Astrocyte (in vitro differentiated cells and primary cell): ENCODE data around the gene TMEM63B. TPM values are rescaled to one million over a fixed set of nuclear protein-coding genes. Genes with fewer than 3 reads are reported as not detected.
"Not testable (repeated sequence)": the region's sequence is repeated elsewhere in the genome, so short reads cannot be mapped to it uniquely, and the experiment has no call there.

Experiments used
- DNase-seq: peaks from one replicate; pipeline ENCODE4 v3.0.0-alpha.2; 2010; ENCODE audit warnings: low read depth
- FAIRE-seq: peaks from 2 replicates; lab custom pipeline; 2011; peaks lifted over from hg19 to GRCh38; lab: Jason Lieb, UNC
- H2AFZ ChIP-seq: 2 replicates; pipeline ENCODE4 v1.6.0; 2012; ENCODE audit warnings: low read depth, low read length, inconsistent platforms
- H3K27ac ChIP-seq: 2 replicates; pipeline ENCODE4 v1.5.1; 2011; ENCODE audit warnings: low read depth, low read length, inconsistent platforms
- H3K27me3 ChIP-seq: 2 replicates; pipeline ENCODE4 v1.6.0; 2011; ENCODE audit warnings: low read length, inconsistent platforms; ENCODE audit not compliant: insufficient read depth
- H3K36me3 ChIP-seq: 2 replicates; pipeline ENCODE4 v1.5.1; 2011; ENCODE audit warnings: low read length, inconsistent platforms; ENCODE audit not compliant: insufficient read depth
- H3K4me1 ChIP-seq: 2 replicates; pipeline ENCODE4 v1.5.1; 2011; ENCODE audit warnings: low read length, inconsistent platforms; ENCODE audit not compliant: insufficient read depth
- H3K4me2 ChIP-seq: 2 replicates; pipeline ENCODE4 v1.6.0; 2012; ENCODE audit warnings: low read length, inconsistent platforms
- H3K4me3 ChIP-seq: 2 replicates; pipeline ENCODE4 v1.5.1; 2011; ENCODE audit warnings: low read depth, mild to moderate bottlenecking, low read length, inconsistent platforms; ENCODE audit not compliant: insufficient read depth
- H3K79me2 ChIP-seq: 2 replicates; pipeline ENCODE4 v1.6.0; 2012; ENCODE audit warnings: mild to moderate bottlenecking, low read length, inconsistent platforms; ENCODE audit not compliant: insufficient read depth
- H3K9ac ChIP-seq: 2 replicates; pipeline ENCODE4 v1.6.0; 2012; ENCODE audit warnings: mild to moderate bottlenecking, low read length, inconsistent platforms
- H3K9me3 ChIP-seq: 2 replicates; pipeline ENCODE4 v1.5.1; 2012; ENCODE audit warnings: low read depth, mild to moderate bottlenecking, low read length, inconsistent platforms; ENCODE audit not compliant: insufficient read depth
- H4K20me1 ChIP-seq: 2 replicates; pipeline ENCODE4 v1.6.0; 2012; ENCODE audit warnings: low read length, inconsistent platforms; ENCODE audit not compliant: insufficient read depth
- H3K27ac Mint-ChIP-seq: one replicate; pipeline ENCODE4 v1.8.0; 2021; ENCODE audit warnings: mild to moderate bottlenecking, mixed read lengths; ENCODE audit not compliant: unreplicated experiment
- H3K27me3 Mint-ChIP-seq: one replicate; pipeline ENCODE4 v1.8.0; 2021; ENCODE audit warnings: low read depth, mixed read lengths; ENCODE audit not compliant: unreplicated experiment
- H3K36me3 Mint-ChIP-seq: one replicate; pipeline ENCODE4 v1.8.0; 2021; ENCODE audit warnings: low read depth, mixed read lengths; ENCODE audit not compliant: unreplicated experiment
- H3K4me1 Mint-ChIP-seq: one replicate; pipeline ENCODE4 v1.8.0; 2021; ENCODE audit warnings: low read depth, mixed read lengths; ENCODE audit not compliant: unreplicated experiment
- H3K4me3 Mint-ChIP-seq: one replicate; pipeline ENCODE4 v1.8.0; 2021; ENCODE audit warnings: mild to moderate bottlenecking, moderate library complexity, mixed read lengths; ENCODE audit not compliant: unreplicated experiment
- H3K9me3 Mint-ChIP-seq: one replicate; pipeline ENCODE4 v1.8.0; 2021; ENCODE audit warnings: mild to moderate bottlenecking, mixed read lengths; ENCODE audit not compliant: unreplicated experiment
- CTCF ChIP-seq: IDR thresholded peaks from 2 replicates; pipeline ENCODE4 v1.5.1; 2011; ENCODE audit warnings: low read depth, mild to moderate bottlenecking, inconsistent platforms, low read length, moderate library complexity; ENCODE audit not compliant: insufficient read depth
- EZH2 ChIP-seq: IDR thresholded peaks from 2 replicates; pipeline ENCODE4 v1.6.1; 2012; ENCODE audit warnings: mild to moderate bottlenecking, low read length, inconsistent platforms; ENCODE audit not compliant: insufficient read depth
- total RNA-seq: library from RNA; stranded (reverse); gene quantifications from 2 replicates; pipeline ENCODE4 v1.2.1, GENCODE V29; 2021

Gene TMEM63B
- total RNA-seq, 1 donor from 2014 or later, result 86.6 TPM

GRCh38 chr6:44094403-44095242, 32.7 kb upstream of the TMEM63B start:
- no peaks in the 10 kb centered on the region for H3K27me3 Mint-ChIP-seq
- Histone ChIP-seq H3K36me3 (no peaks in the 10 kb centered on the region), H3K9me3 (no peaks in the 10 kb centered on the region), H3K4me3 (no peak overlapping the region), H2AFZ (no peak overlapping the region), H3K4me1 (no peaks in the 10 kb centered on the region), H4K20me1 (peaks cover 45% of the 10 kb centered on the region), H3K79me2 (no peaks in the 10 kb centered on the region), H3K4me2 (no peak overlapping the region), H3K9ac (no peak overlapping the region), H3K27ac (no peak overlapping the region), H3K27me3 (no peaks in the 10 kb centered on the region)
- peaks cover 1% of the 10 kb centered on the region for H3K36me3 Mint-ChIP-seq
- H3K27ac Mint-ChIP-seq, result no peak overlapping the region
- H3K4me1 Mint-ChIP-seq, result peaks cover 2% of the 10 kb centered on the region
- DNase-seq (no peak), FAIRE-seq (no peak)
- TF ChIP-seq EZH2, result no peak
- TF ChIP-seq CTCF, result no peak
- H3K4me3 Mint-ChIP-seq, result no peak overlapping the region
- H3K9me3 Mint-ChIP-seq, result no peaks in the 10 kb centered on the region

- not testable (repeated sequence) for H3K4me2 ChIP-seq, H3K4me1 Mint-ChIP-seq, H3K79me2 ChIP-seq, H3K4me3 ChIP-seq, H3K27ac ChIP-seq, H3K4me3 Mint-ChIP-seq, H3K4me1 ChIP-seq, H3K9me3 ChIP-seq, FAIRE-seq, H3K9ac ChIP-seq, DNase-seq, H2AFZ ChIP-seq, H3K36me3 ChIP-seq, H3K27me3 Mint-ChIP-seq, H3K27me3 ChIP-seq, H3K27ac Mint-ChIP-seq, H3K36me3 Mint-ChIP-seq, H3K9me3 Mint-ChIP-seq
- peaks cover 51% of the 10 kb centered on the region for H4K20me1 ChIP-seq
These were observed 32.1 kb upstream of the TMEM63B start for GRCh38 chr6:44095243-44095623.

GRCh38 chr6:44096612-44097011, 30.7 kb upstream of the TMEM63B start:
- Mint-ChIP-seq H3K9me3 (no peaks in the 10 kb centered on the region), H3K27ac (no peak overlapping the region), H3K27me3 (no peaks in the 10 kb centered on the region), H3K4me1 (peaks cover 5% of the 10 kb centered on the region), H3K36me3 (peaks cover 2% of the 10 kb centered on the region), H3K4me3 (no peak overlapping the region)
- Histone ChIP-seq H3K27ac (no peak overlapping the region), H3K27me3 (no peaks in the 10 kb centered on the region), H3K4me1 (no peaks in the 10 kb centered on the region), H3K4me3 (no peak overlapping the region), H3K4me2 (no peak overlapping the region), H3K79me2 (no peaks in the 10 kb centered on the region), H3K9ac (no peak overlapping the region), H2AFZ (no peak overlapping the region), H3K9me3 (no peaks in the 10 kb centered on the region), H3K36me3 (no peaks in the 10 kb centered on the region), H4K20me1 (peaks cover 59% of the 10 kb centered on the region)
- DNase-seq (peak; percentile 37), FAIRE-seq (no peak)
- TF ChIP-seq EZH2 (no peak), CTCF (peak; percentile 73)
